ENCODE results near the gene FOXP1.
A peak's percentile ranks its signal among the peaks of the same experiment; 100 is the strongest.

Gene FOXP1

GRCh38 chr3:71102111-71102983 lies 481.2 kb downstream of the FOXP1 start:
- DNase-seq (ENCODE audit: low spot score), result peak; percentile 74

GRCh38 chr3:71101626-71102025 lies 481.9 kb downstream of the FOXP1 start:
- DNase-seq (ENCODE audit: low spot score), result peak; percentile 51

GRCh38 chr3:71101014-71101413 lies 482.5 kb downstream of the FOXP1 start:
- DNase-seq (ENCODE audit: low spot score), result peak; percentile 58

GRCh38 chr3:71099997-71100719 lies 483.4 kb downstream of the FOXP1 start:
- DNase-seq (ENCODE audit: low spot score), result no peak

- no peak for DNase-seq (ENCODE audit: low spot score)
These were observed 486.0 kb downstream of the FOXP1 start for GRCh38 chr3:71097557-71097956.

- no peak for DNase-seq (ENCODE audit: low spot score)
These were observed 487.8 kb downstream of the FOXP1 start for GRCh38 chr3:71095511-71096291.

- DNase-seq (ENCODE audit: low spot score), result no peak
These were observed 488.8 kb downstream of the FOXP1 start for GRCh38 chr3:71094658-71095209.

- DNase-seq (ENCODE audit: low spot score), result no peak
These were observed 490.9 kb downstream of the FOXP1 start for GRCh38 chr3:71092665-71093064.

- no peak for DNase-seq (ENCODE audit: low spot score)
These were observed 493.3 kb downstream of the FOXP1 start for GRCh38 chr3:71090207-71090606.

GRCh38 chr3:71089271-71089847 lies 494.2 kb downstream of the FOXP1 start:
- no peak for DNase-seq (ENCODE audit: low spot score)

GRCh38 chr3:71088742-71089141 lies 494.8 kb downstream of the FOXP1 start:
- no peak for DNase-seq (ENCODE audit: low spot score)

GRCh38 chr3:71088019-71088708 lies 495.4 kb downstream of the FOXP1 start:
- no peak for DNase-seq (ENCODE audit: low spot score)

GRCh38 chr3:71087143-71088018 lies 496.1 kb downstream of the FOXP1 start:
- no peak for DNase-seq (ENCODE audit: low spot score)

GRCh38 chr3:71086777-71087142 lies 496.8 kb downstream of the FOXP1 start:
- DNase-seq (ENCODE audit: low spot score), result no peak

GRCh38 chr3:71083726-71084131 lies 499.8 kb downstream of the FOXP1 start:
- DNase-seq (ENCODE audit: low spot score), result no peak

GRCh38 chr3:71082833-71083232 lies 500.7 kb downstream of the FOXP1 start:
- DNase-seq (ENCODE audit: low spot score), result no peak

GRCh38 chr3:71080517-71081083 lies 502.9 kb downstream of the FOXP1 start:
- no peak for DNase-seq (ENCODE audit: low spot score)

- no peak for DNase-seq (ENCODE audit: low spot score)
These were observed 504.6 kb downstream of the FOXP1 start for GRCh38 chr3:71078723-71079525.

GRCh38 chr3:71078199-71078598 lies 505.3 kb downstream of the FOXP1 start:
- no peak for DNase-seq (ENCODE audit: low spot score)
